ENCODE data around the gene RTEL1. TPM values are rescaled to one million over a fixed set of nuclear protein-coding genes. Genes with fewer than 3 reads are reported as not detected.

The RTEL1 gene
- total and polyA plus RNA-seq, 2 experiments from 2014 or later = 14.8 to 14.9 TPM

GRCh38 chr20:63661959-63662812 lies 4.1 kb downstream of the RTEL1 start:
- DNase-seq (ENCODE audit: low read depth in 1 of 2, low spot score in 1 of 2) = no peak
- TF ChIP-seq CTCF (IDR thresholded peaks at IDR 0.05; ENCODE audit: low read depth, low read length) = no peak
- H3K9me3 ChIP-seq (ENCODE audit: low read depth) = no peaks in the 10 kb centered on the region
- H3K4me1 ChIP-seq (ENCODE audit: low read depth) = no peaks in the 10 kb centered on the region
- H3K4me3 ChIP-seq = no peak overlapping the region
- H3K27ac ChIP-seq = no peak overlapping the region
- no peaks in the 10 kb centered on the region for H3K27me3 ChIP-seq
- H3K36me3 ChIP-seq = peaks cover 6% of the 10 kb centered on the region

DNA sequence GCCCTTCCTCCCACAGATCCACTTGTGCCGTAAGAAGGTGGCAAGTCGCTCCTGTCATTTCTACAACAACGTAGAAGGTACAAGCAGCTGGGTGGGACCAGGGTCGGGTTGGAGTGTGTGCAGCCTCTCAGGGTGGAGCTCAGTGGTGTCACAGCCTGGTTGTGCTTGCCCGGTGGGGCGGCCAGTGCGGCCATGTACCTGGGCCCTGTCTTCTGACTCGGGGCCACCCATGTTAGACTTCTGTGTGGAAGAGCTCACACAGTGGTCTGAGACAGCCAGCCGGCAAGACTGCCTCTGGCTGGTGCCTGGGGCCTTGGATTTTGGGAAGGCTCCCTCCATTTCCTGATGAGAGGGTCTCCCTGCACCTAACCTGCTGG lies 4.7 kb downstream of the RTEL1 start:
- no peaks in the 10 kb centered on the region for H3K4me1 ChIP-seq (ENCODE audit: low read depth)
- peaks cover 6% of the 10 kb centered on the region for H3K36me3 ChIP-seq
- no peaks in the 10 kb centered on the region for H3K9me3 ChIP-seq (ENCODE audit: low read depth)
- no peaks in the 10 kb centered on the region for H3K27me3 ChIP-seq
- no peak overlapping the region for H3K27ac ChIP-seq
- no peak for DNase-seq (ENCODE audit: low read depth in 1 of 2, low spot score in 1 of 2)
- H3K4me3 ChIP-seq = no peak overlapping the region
- TF ChIP-seq CTCF (IDR thresholded peaks at IDR 0.05; ENCODE audit: low read depth, low read length) = no peak

DNA sequence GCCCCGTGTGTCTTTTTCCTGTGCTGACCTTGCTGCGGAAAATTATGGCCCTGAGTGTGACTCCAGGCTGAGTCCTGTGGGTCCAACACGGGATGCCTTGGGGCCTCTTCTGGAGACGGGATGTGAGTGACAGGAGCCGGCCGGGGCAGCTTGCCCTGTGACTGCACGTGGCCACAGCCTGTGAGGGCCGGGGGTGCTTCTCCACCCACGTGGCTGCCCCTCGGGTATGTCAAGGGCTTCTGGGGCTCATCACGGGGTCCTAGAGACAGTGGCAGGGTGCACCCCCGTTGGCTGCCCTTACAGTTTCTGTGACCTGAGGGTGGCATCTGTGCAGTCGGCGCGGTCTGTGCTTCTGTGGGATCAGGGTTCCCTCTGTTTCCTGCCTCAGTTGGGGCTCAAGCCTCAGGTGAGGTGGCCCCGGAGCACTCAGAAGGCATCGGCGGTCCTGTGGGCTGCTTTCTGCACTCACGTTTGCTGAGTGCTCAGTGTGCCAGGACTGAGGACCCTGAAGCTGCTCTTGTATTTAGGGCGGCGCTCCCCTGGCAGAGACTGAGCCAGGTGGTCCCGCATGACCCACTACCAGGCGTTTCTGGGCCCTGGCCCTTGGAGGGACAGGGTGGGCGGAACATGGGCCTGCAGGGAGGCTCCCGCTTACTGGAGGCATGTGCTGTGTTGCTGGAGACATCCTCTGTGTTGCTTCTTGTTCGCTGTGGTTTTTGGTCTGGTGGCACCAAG lies 5.4 kb downstream of the RTEL1 start:
- no peak for TF ChIP-seq CTCF (IDR thresholded peaks at IDR 0.05; ENCODE audit: low read depth, low read length)
- Histone ChIP-seq H3K4me1 (ENCODE audit: low read depth) (no peaks in the 10 kb centered on the region), H3K27me3 (no peaks in the 10 kb centered on the region), H3K4me3 (no peak overlapping the region), H3K9me3 (ENCODE audit: low read depth) (no peaks in the 10 kb centered on the region), H3K36me3 (peaks cover 9% of the 10 kb centered on the region), H3K27ac (no peak overlapping the region)
- DNase-seq (ENCODE audit: low read depth in 1 of 2, low spot score in 1 of 2) = no peak

- Histone ChIP-seq H3K4me1 (ENCODE audit: low read depth) (no peaks in the 10 kb centered on the region), H3K4me3 (no peak overlapping the region), H3K27ac (no peak overlapping the region), H3K27me3 (no peaks in the 10 kb centered on the region), H3K9me3 (ENCODE audit: low read depth) (no peaks in the 10 kb centered on the region), H3K36me3 (peaks cover 15% of the 10 kb centered on the region)
- TF ChIP-seq CTCF (IDR thresholded peaks at IDR 0.05; ENCODE audit: low read depth, low read length) = no peak
- no peak for DNase-seq (ENCODE audit: low read depth in 1 of 2, low spot score in 1 of 2)
Observed at GRCh38 chr20:63664143-63664851, 6.2 kb downstream of the RTEL1 start.

GRCh38 chr20:63664861-63665594 lies 6.9 kb downstream of the RTEL1 start:
- Histone ChIP-seq H3K27me3 (no peaks in the 10 kb centered on the region), H3K4me3 (no peak overlapping the region), H3K9me3 (ENCODE audit: low read depth) (no peaks in the 10 kb centered on the region), H3K4me1 (ENCODE audit: low read depth) (no peaks in the 10 kb centered on the region), H3K36me3 (peaks cover 15% of the 10 kb centered on the region), H3K27ac (no peak overlapping the region)
- peak; percentile 50 to 52 for DNase-seq (ENCODE audit: low read depth in 1 of 2, low spot score in 1 of 2)
- TF ChIP-seq CTCF (IDR thresholded peaks at IDR 0.05; ENCODE audit: low read depth, low read length) = no peak
